Natural killer cell (primary cell): Measurements from ENCODE around the gene PAK6. TPM values are rescaled to one million over a fixed set of nuclear protein-coding genes. Genes with fewer than 3 reads are reported as not detected.

Experiments
- ATAC-seq, 3 donors: fragments of 150-1000 bp in 2 of 3; fragments of 200-7000 bp in 1 of 3; cut with Tn5 transposase; 1 replicate in 1 of 3; 2 replicates in 2 of 3; pipeline ENCODE4 v1.10.0; 2021; ENCODE audit warnings: mild to moderate bottlenecking in 2 of 3, moderate library complexity in 2 of 3
- DNase-seq, 2 donors: peaks; one replicate each; pipeline versions ENCODE4 v3.0.0 to v3.0.0-alpha.2; 2013 to 2021; ENCODE audit warnings: mixed read lengths in 1 of 2
- H3K27ac ChIP-seq: one replicate; pipeline ENCODE4 v1.5.1; 2013; ENCODE audit warnings: mild to moderate bottlenecking, low read length
- H3K27me3 ChIP-seq: one replicate; pipeline ENCODE4 v1.6.1; 2013; ENCODE audit warnings: low read length; ENCODE audit not compliant: control insufficient read depth, insufficient read depth
- H3K36me3 ChIP-seq: one replicate; pipeline ENCODE4 v1.6.1; 2013; ENCODE audit warnings: low read length; ENCODE audit not compliant: control insufficient read depth, insufficient read depth
- H3K4me1 ChIP-seq: one replicate; pipeline ENCODE4 v1.6.1; 2013; ENCODE audit warnings: low read length; ENCODE audit not compliant: control insufficient read depth, insufficient read depth
- H3K4me3 ChIP-seq: one replicate; pipeline ENCODE4 v1.5.1; 2013; ENCODE audit warnings: low read length
- H3K9me3 ChIP-seq: one replicate; pipeline ENCODE4 v1.6.1; 2013; ENCODE audit warnings: low read length; ENCODE audit not compliant: control insufficient read depth, insufficient read depth
- H3K27ac Mint-ChIP-seq, 2 donors: one replicate each; pipeline ENCODE4 v1.8.0; 2022; ENCODE audit warnings: mild to moderate bottlenecking in 2 of 2, mixed read lengths in 2 of 2, moderate library complexity in 1 of 2
- H3K27me3 Mint-ChIP-seq, 2 donors: one replicate each; pipeline ENCODE4 v1.8.0; 2022; ENCODE audit warnings: low read depth in 2 of 2, mixed read lengths in 2 of 2
- H3K36me3 Mint-ChIP-seq: one replicate; pipeline ENCODE4 v1.8.0; 2022; ENCODE audit warnings: mixed read lengths
- H3K4me1 Mint-ChIP-seq, 2 donors: one replicate each; pipeline ENCODE4 v1.8.0; 2022; ENCODE audit warnings: mixed read lengths in 2 of 2
- H3K4me3 Mint-ChIP-seq: one replicate; pipeline ENCODE4 v1.8.0; 2022; ENCODE audit warnings: mild to moderate bottlenecking, moderate library complexity, mixed read lengths
- H3K9me3 Mint-ChIP-seq, 2 donors: one replicate each; pipeline ENCODE4 v1.8.0; 2022; ENCODE audit warnings: mixed read lengths in 2 of 2
- WGBS: methylation state at CpG from one replicate; pipeline ENCODE4 v1.1.7; 2013; ENCODE audit warnings: missing lambda C conversion rate; ENCODE audit not compliant: insufficient coverage; 5-methylcytosine and 5-hydroxymethylcytosine counted together
- intact Hi-C: fragments of 100-400 bp; cut with micrococcal nuclease; formaldehyde crosslinking; loops from one replicate; pipeline ENCODE4 v1.14.2; 2022
- total RNA-seq, 4 donors: library from RNA; stranded (reverse); fragments of 120-200 nt in 1 of 4; gene quantifications; one replicate each; pipeline versions ENCODE4 v1.2.3 to v1.2.4, GENCODE V29; 2013 to 2022
- TF ChIP-seq, protein P1 (sequence below): fragments of 200-600 bp; IDR thresholded peaks from one replicate; pipeline ENCODE4 v1.8.0; 2022; ENCODE audit warnings: antibody characterized with exemption

PAK6 gene
- total RNA-seq, 3 donors from 2014 or later (not counting 1 experiment from before 2014, with no cell fraction given): 7.6 to 10.9 (median 7.9) TPM

DNA sequence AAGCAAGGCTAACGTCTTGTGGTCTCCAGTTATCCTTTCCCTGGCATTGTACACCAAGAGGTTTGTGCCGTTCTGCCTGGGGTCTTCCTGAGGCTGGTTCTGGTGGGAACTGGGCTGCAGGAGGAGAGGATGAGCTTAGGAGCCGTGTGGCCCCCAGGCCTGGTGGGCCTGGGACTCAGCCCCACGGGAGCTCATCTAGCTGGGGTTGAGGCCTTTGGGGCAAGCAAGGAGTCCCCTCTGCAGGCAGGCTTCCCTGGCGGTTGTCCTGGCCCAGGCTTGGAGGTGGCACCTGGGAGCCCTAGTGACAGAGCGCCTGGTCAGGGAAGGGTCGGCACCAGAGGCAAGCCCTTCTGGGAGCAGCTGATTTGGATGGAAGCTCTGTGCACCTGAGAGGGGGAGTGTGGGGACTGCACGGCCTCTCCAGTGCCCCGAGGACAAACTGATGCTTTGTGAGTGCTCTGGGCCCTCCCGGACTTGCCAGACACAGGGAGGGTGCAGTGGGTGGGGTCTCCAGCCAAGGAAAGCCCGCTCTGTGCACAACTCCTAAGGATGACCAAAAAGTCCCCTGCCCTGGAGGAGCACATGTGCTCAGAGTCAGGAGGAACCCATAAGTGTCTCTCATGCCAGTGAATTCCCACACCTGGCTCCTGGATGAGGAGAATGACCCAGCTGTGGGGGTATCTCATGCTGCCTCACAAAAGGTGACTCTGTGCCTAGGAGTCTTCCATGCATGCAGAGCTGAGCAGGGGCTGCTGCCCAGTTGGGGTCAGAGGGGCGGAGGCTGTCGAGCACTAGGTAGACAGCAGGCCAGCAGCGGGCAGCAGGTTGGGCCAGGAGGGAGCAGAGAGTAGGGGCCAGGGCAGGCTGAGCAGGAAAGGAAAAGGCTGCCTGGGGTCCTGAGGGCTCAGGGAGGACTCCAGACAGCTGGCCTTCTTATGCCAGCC is 2.7 kb downstream of the PAK6 start:
- no peaks in the 10 kb centered on the region for H3K9me3 ChIP-seq
- H3K36me3 Mint-ChIP-seq: no peaks in the 10 kb centered on the region
- H3K4me1 ChIP-seq: peaks cover 11% of the 10 kb centered on the region
- 94% methylated on average over 14 of the region's 14 CpGs for WGBS
- H3K27me3 Mint-ChIP-seq: peaks cover 16 to 25% of the 10 kb centered on the region in 2 donors
- intact Hi-C loops: no loop called here
- H3K27me3 ChIP-seq: peaks cover 13% of the 10 kb centered on the region
- no peaks in the 10 kb centered on the region for H3K9me3 Mint-ChIP-seq
- H3K27ac Mint-ChIP-seq: no peak overlapping the region
- DNase-seq (no peak), ATAC-seq (no peak)
- no peak overlapping the region for H3K4me3 ChIP-seq
- no peaks in the 10 kb centered on the region for H3K36me3 ChIP-seq
- no peak overlapping the region for H3K27ac ChIP-seq
- peaks cover 7 to 11% of the 10 kb centered on the region in 2 donors for H3K4me1 Mint-ChIP-seq
- TF ChIP-seq, protein P1, sequence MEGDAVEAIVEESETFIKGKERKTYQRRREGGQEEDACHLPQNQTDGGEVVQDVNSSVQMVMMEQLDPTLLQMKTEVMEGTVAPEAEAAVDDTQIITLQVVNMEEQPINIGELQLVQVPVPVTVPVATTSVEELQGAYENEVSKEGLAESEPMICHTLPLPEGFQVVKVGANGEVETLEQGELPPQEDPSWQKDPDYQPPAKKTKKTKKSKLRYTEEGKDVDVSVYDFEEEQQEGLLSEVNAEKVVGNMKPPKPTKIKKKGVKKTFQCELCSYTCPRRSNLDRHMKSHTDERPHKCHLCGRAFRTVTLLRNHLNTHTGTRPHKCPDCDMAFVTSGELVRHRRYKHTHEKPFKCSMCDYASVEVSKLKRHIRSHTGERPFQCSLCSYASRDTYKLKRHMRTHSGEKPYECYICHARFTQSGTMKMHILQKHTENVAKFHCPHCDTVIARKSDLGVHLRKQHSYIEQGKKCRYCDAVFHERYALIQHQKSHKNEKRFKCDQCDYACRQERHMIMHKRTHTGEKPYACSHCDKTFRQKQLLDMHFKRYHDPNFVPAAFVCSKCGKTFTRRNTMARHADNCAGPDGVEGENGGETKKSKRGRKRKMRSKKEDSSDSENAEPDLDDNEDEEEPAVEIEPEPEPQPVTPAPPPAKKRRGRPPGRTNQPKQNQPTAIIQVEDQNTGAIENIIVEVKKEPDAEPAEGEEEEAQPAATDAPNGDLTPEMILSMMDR: no peak
- no peak overlapping the region for H3K4me3 Mint-ChIP-seq

DNA sequence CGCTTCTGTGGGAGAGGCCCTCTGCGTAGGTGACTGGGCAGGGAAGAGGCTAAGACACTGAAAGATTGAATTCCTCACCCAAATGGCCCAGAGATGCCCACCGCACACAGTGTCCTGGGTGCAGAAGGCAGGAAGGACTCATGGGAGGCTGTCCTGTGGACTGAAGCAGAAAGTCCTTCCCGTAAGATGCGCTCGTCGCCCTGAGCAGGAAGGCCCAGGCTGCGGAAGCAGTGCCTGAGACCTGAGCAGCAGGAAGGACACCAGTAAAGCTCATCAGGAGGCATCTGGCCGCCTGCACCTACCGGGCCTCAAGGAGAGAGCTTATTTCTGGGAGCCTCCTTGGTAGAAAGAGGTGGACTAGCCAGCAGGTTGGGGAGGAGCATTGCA is 3.3 kb downstream of the PAK6 start:
- ATAC-seq (no peak), DNase-seq (no peak)
- Histone ChIP-seq H3K27ac (no peak overlapping the region), H3K4me1 (peaks cover 11% of the 10 kb centered on the region), H3K4me3 (no peak overlapping the region), H3K36me3 (no peaks in the 10 kb centered on the region), H3K27me3 (peaks cover 13% of the 10 kb centered on the region), H3K9me3 (no peaks in the 10 kb centered on the region)
- intact Hi-C loops: no loop called here
- Mint-ChIP-seq H3K27ac (no peak overlapping the region), H3K4me3 (no peak overlapping the region), H3K4me1 (peaks cover 7 to 11% of the 10 kb centered on the region in 2 donors), H3K36me3 (no peaks in the 10 kb centered on the region), H3K9me3 (no peaks in the 10 kb centered on the region), H3K27me3 (peaks cover 14 to 22% of the 10 kb centered on the region in 2 donors)
- TF ChIP-seq, protein P1: no peak
- WGBS: 99% methylated on average over 10 of the region's 10 CpGs

DNA sequence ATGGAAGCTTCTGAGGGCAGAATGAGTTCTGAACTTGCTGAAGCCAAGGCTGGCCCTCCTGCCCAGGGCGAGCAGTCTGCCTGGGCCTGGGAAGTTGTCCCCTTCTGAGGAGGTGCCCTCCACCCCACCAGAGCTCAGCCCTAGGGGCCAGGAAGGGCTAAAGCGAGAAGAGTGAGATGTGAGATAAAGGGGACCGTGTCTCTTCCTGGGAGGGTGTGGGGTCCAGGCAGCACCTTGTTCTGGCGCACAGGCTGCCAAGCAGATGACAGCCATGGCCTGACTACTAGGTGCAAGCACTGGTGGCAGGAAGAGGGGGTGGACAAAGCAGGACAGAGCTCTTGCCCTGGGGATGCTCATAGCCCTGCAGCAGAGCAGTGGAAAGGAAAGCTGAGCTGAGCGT is 3.7 kb downstream of the PAK6 start:
- no peak overlapping the region for H3K27ac ChIP-seq
- Mint-ChIP-seq H3K9me3 (no peaks in the 10 kb centered on the region), H3K4me1 (peaks cover 7 to 11% of the 10 kb centered on the region in 2 donors), H3K27ac (no peak overlapping the region), H3K27me3 (peaks cover 14 to 18% of the 10 kb centered on the region in 2 donors), H3K36me3 (no peaks in the 10 kb centered on the region), H3K4me3 (no peak overlapping the region)
- H3K27me3 ChIP-seq: peaks cover 13% of the 10 kb centered on the region
- TF ChIP-seq, protein P1: no peak
- H3K36me3 ChIP-seq: no peaks in the 10 kb centered on the region
- DNase-seq (no peak), ATAC-seq (no peak)
- intact Hi-C loops: no loop called here
- H3K4me1 ChIP-seq: peaks cover 11% of the 10 kb centered on the region
- no peak overlapping the region for H3K4me3 ChIP-seq
- no peaks in the 10 kb centered on the region for H3K9me3 ChIP-seq
- 91% methylated on average over 5 of the region's 5 CpGs for WGBS
